ENCODE measurements around the gene RASGEF1B. TPM values are rescaled to one million over a fixed set of nuclear protein-coding genes. Genes with fewer than 3 reads are reported as not detected.
"Not testable (repeated sequence)": the region's sequence is repeated elsewhere in the genome, so short reads cannot be mapped to it uniquely, and the experiment has no call there.

RASGEF1B gene
- total RNA-seq, 1 donor from 2014 or later, result 43.7 TPM

GRCh38 chr4:81473331-81474265 lies 1.9 kb upstream of the RASGEF1B start:
- H3K27ac Mint-ChIP-seq, result peak overlapping the region; percentile 97
- POLR2A ChIA-PET, result interaction anchor here (0.8 to 5.5 kb wide), 15 partner anchors 8 to 371 kb away, joined by 3 to 76 read pairs (median 14); no protein-coding TSS in a partner anchor
- DNase-seq; H3K9me3 Mint-ChIP-seq; H3K27me3 Mint-ChIP-seq; ATAC-seq (ENCODE audit: low read depth): not testable (repeated sequence)
- peaks cover 13% of the 10 kb centered on the region for H3K36me3 Mint-ChIP-seq (ENCODE audit: low read depth)
- peak overlapping the region; percentile 92 for H3K4me3 Mint-ChIP-seq
- H3K4me1 Mint-ChIP-seq, result peaks cover 40% of the 10 kb centered on the region
- intact Hi-C loops (cut with micrococcal nuclease), result loop anchor here (1.0 to 2.0 kb wide), 2 partner anchors 9 to 39 kb away; no protein-coding TSS in a partner anchor
- CTCF ChIA-PET, result interaction anchor here (0.8 to 9.6 kb wide), 9 partner anchors 15 to 371 kb away, joined by 3 to 239 read pairs (median 7); no protein-coding TSS in a partner anchor

GRCh38 chr4:81472281-81473182 lies 825 bp upstream of the RASGEF1B start:
- Mint-ChIP-seq H3K27ac (peak overlapping the region; percentile 97), H3K36me3 (ENCODE audit: low read depth) (peaks cover 13% of the 10 kb centered on the region), H3K9me3 (no peaks in the 10 kb centered on the region), H3K4me3 (peak overlapping the region; percentile 92), H3K4me1 (peaks cover 45% of the 10 kb centered on the region), H3K27me3 (no peaks in the 10 kb centered on the region)
- ATAC-seq (ENCODE audit: low read depth), result peak; percentile 58
- no peak for TF ChIP-seq CTCF (IDR thresholded peaks at IDR 0.05)
- intact Hi-C loops (cut with micrococcal nuclease), result loop anchor here (1.0 to 2.0 kb wide), 9 partner anchors 10 to 902 kb away; no protein-coding TSS in a partner anchor
- DNase-seq, result no peak
- ChIA-PET POLR2A (interaction anchor here (0.6 to 5.5 kb wide), 51 partner anchors 10 to 902 kb away, joined by 3 to 76 read pairs (median 5); partner anchors contain the start of gene HNRNPD), CTCF (interaction anchor here (0.6 to 9.6 kb wide), 30 partner anchors 12 to 796 kb away, joined by 3 to 239 read pairs (median 4); no protein-coding TSS in a partner anchor)

GRCh38 chr4:81471298-81471587 lies 464 bp downstream of the RASGEF1B start:
- ChIA-PET CTCF (interaction anchor here (0.8 to 9.6 kb wide), 22 partner anchors 13 to 797 kb away, joined by 3 to 239 read pairs (median 5); no protein-coding TSS in a partner anchor), POLR2A (interaction anchor here (0.6 to 5.5 kb wide), 47 partner anchors 11 to 1564 kb away, joined by 3 to 76 read pairs (median 4); partner anchors contain the start of genes COPS4 and HNRNPD)
- Mint-ChIP-seq H3K36me3 (ENCODE audit: low read depth) (peaks cover 20% of the 10 kb centered on the region), H3K27me3 (no peaks in the 10 kb centered on the region), H3K27ac (peak overlapping the region; percentile 91), H3K9me3 (no peaks in the 10 kb centered on the region), H3K4me3 (peak overlapping the region; percentile 92), H3K4me1 (peaks cover 56% of the 10 kb centered on the region)
- intact Hi-C loops (cut with micrococcal nuclease), result loop anchor here (1.0 kb wide), 2 partner anchors 254 to 958 kb away; no protein-coding TSS in a partner anchor
- TF ChIP-seq CTCF (IDR thresholded peaks at IDR 0.05), result no peak
- ATAC-seq (ENCODE audit: low read depth) (peak; percentile 4), DNase-seq (no peak)

GRCh38 chr4:81470456-81471297 lies 1.0 kb downstream of the RASGEF1B start:
- peaks cover 62% of the 10 kb centered on the region for H3K4me1 Mint-ChIP-seq
- peak; percentile 1 for ATAC-seq (ENCODE audit: low read depth)
- intact Hi-C loops (cut with micrococcal nuclease), result loop anchor here (1.0 kb wide), 2 partner anchors 255 to 959 kb away; no protein-coding TSS in a partner anchor
- TF ChIP-seq CTCF (IDR thresholded peaks at IDR 0.05), result no peak
- peaks cover 24% of the 10 kb centered on the region for H3K36me3 Mint-ChIP-seq (ENCODE audit: low read depth)
- DNase-seq, result peak; percentile 53
- H3K27ac Mint-ChIP-seq, result peak overlapping the region; percentile 90
- ChIA-PET POLR2A (interaction anchor here (0.6 to 5.5 kb wide), 31 partner anchors 11 to 1564 kb away, joined by 3 to 76 read pairs (median 4); partner anchors contain the start of gene COPS4), CTCF (interaction anchor here (0.8 to 9.6 kb wide), 15 partner anchors 18 to 890 kb away, joined by 3 to 239 read pairs (median 5); no protein-coding TSS in a partner anchor)
- no peaks in the 10 kb centered on the region for H3K9me3 Mint-ChIP-seq
- peak overlapping the region; percentile 92 for H3K4me3 Mint-ChIP-seq
- H3K27me3 Mint-ChIP-seq, result no peaks in the 10 kb centered on the region
